K562 (cell line): ENCODE results near the gene CALU. TPM values are rescaled to one million over a fixed set of nuclear protein-coding genes. Genes with fewer than 3 reads are reported as not detected.
A peak's percentile ranks its signal among the peaks of the same experiment; 100 is the strongest.

ENCODE experiments used
- BRD4 ChIP-seq: fragments of 200-600 bp; sonication (generic); IDR thresholded peaks from 2 replicates; pipeline ENCODE4 v1.6.1; 2017; ENCODE audit warnings: inconsistent platforms
- CBX5 ChIP-seq: IDR thresholded peaks from 2 replicates; pipeline ENCODE4 v1.6.1; 2014; ENCODE audit warnings: low read depth, borderline replicate concordance
- DMBX1 ChIP-seq: fragments of 250-450 bp; sonication (Bioruptor Pico); IDR thresholded peaks from 2 replicates; pipeline ENCODE4 v1.8.0; 2022; ENCODE audit warnings: inconsistent platforms, mild to moderate bottlenecking, moderate library complexity, borderline replicate concordance
- DPF2 ChIP-seq: fragments of 450-650 bp; IDR thresholded peaks from 2 replicates; pipeline ENCODE4 v1.6.1; 2016
- EGR1 ChIP-seq: fragments of 450-650 bp; conservative IDR thresholded peaks from 2 replicates; pipeline ENCODE4 v1.6.1; 2017; ENCODE audit warnings: mild to moderate bottlenecking
- HDGF ChIP-seq: fragments of 450-650 bp; IDR thresholded peaks from 2 replicates; pipeline ENCODE4 v1.6.1; 2016
- LEF1 ChIP-seq: fragments of 450-650 bp; IDR thresholded peaks from 2 replicates; pipeline ENCODE4 v1.6.1; 2016; ENCODE audit warnings: mild to moderate bottlenecking
- MAFK ChIP-seq: IDR thresholded peaks from 2 replicates; pipeline ENCODE4 v1.6.1; 2011; ENCODE audit warnings: low read length, improper control_type of control experiment
- MEIS2 ChIP-seq: fragments of 450-650 bp; IDR thresholded peaks from 2 replicates; pipeline ENCODE4 v1.6.1; 2014; ENCODE audit warnings: mild to moderate bottlenecking; ENCODE audit not compliant: partially characterized antibody
- NCOR1 ChIP-seq: fragments of 450-650 bp; IDR thresholded peaks from 2 replicates; pipeline ENCODE4 v1.6.1; 2016; ENCODE audit warnings: mild to moderate bottlenecking, moderate library complexity
- PHTF2 ChIP-seq: fragments of 250-450 bp; sonication (Bioruptor Pico); IDR thresholded peaks from 2 replicates; pipeline ENCODE4 v1.5.0; 2021; ENCODE audit warnings: mild to moderate bottlenecking
- RBM15 ChIP-seq: fragments of 200-400 bp; formaldehyde crosslinking; IDR thresholded peaks from 2 replicates; pipeline ENCODE4 v1.6.1; 2018; ENCODE audit warnings: mild to moderate bottlenecking, low read length, moderate library complexity; ENCODE audit not compliant: insufficient read depth
- SP1 ChIP-seq: sonication (generic); formaldehyde crosslinking; IDR thresholded peaks from 2 replicates; pipeline ENCODE4 v1.8.1; 2022; ENCODE audit warnings: mild to moderate bottlenecking, missing genetic modification reagents
- TEAD1 ChIP-seq, 2 experiments: fragments of 450-650 bp in 1 of 2; sonication (generic) in 1 of 2; formaldehyde crosslinking; IDR thresholded peaks; 2 replicates each; pipeline versions ENCODE4 v1.4.0 to v1.8.0; 2020 to 2022; ENCODE audit warnings: mild to moderate bottlenecking in 2 of 2, missing genetic modification reagents in 1 of 2
- TEAD2 ChIP-seq: fragments of 450-650 bp; IDR thresholded peaks from 2 replicates; pipeline ENCODE4 v1.6.1; 2016; ENCODE audit warnings: missing genetic modification characterization, control low read depth, missing compliant biosample characterization
- ZEB2 ChIP-seq: fragments of 450-650 bp; IDR thresholded peaks from 2 replicates; pipeline ENCODE4 v1.6.1; 2016
- polyA plus RNA-seq, 8 experiments: library from polyadenylated mRNA; depleted of rRNA in 4 of 8; stranded (reverse) in 5 of 8; unstranded in 3 of 8; fragments of >200 nt; fragmentation: Nextera tagmentation in 2 of 8; fragmentation: Illumina TruSeq in 1 of 8; extraction: Ambion mirVana in 2 of 8; extraction: Trizol in 1 of 8; gene quantifications; 2 replicates each; pipeline versions ENCODE4 v1.2.1 to v1.2.3, GENCODE V29; 2011 to 2014; ENCODE audit warnings: inconsistent platforms in 1 of 8, missing spikeins in 1 of 8
- total RNA-seq, 7 experiments: library from RNA; depleted of rRNA in 6 of 7; stranded (reverse); fragments of >200 nt in 6 of 7; fragmentation: Illumina TruSeq in 2 of 7; extraction: Trizol in 2 of 7; gene quantifications; 2 replicates each; pipeline versions ENCODE4 v1.2.1 to v1.2.3, GENCODE V29; 2011 to 2021; ENCODE audit warnings: low replicate concordance in 1 of 7
- TF ChIP-seq, protein P1 (sequence below): sonication (generic); formaldehyde crosslinking; IDR thresholded peaks from 2 replicates; pipeline ENCODE4 v1.8.0; 2022; ENCODE audit warnings: mild to moderate bottlenecking, missing genetic modification reagents
- TF ChIP-seq, protein P2 (sequence below): fragments of 250-450 bp; sonication (Bioruptor Pico); IDR thresholded peaks from 2 replicates; pipeline ENCODE4 v1.4.0; 2020
- TF ChIP-seq, protein P3 (sequence below): fragments of 450-650 bp; formaldehyde crosslinking; IDR thresholded peaks from 2 replicates; pipeline ENCODE4 v1.4.0; 2022; ENCODE audit warnings: mild to moderate bottlenecking, moderate library complexity
- TF ChIP-seq, protein P4 (sequence below): fragments of 450-650 bp; formaldehyde crosslinking; conservative IDR thresholded peaks from 2 replicates; pipeline ENCODE4 v1.4.0; 2022; ENCODE audit warnings: mild to moderate bottlenecking, missing genetic modification characterization
- TF ChIP-seq, protein P5 (sequence below): IDR thresholded peaks from 2 replicates; pipeline ENCODE4 v1.6.1; 2016; ENCODE audit warnings: missing genetic modification characterization, missing compliant biosample characterization

CALU gene
- total and polyA plus RNA-seq, 9 of the 15 experiments (the other 6 are each of a cell fraction or from before 2014, with no cell fraction given) = 166 to 286 (median 215) TPM

DNA sequence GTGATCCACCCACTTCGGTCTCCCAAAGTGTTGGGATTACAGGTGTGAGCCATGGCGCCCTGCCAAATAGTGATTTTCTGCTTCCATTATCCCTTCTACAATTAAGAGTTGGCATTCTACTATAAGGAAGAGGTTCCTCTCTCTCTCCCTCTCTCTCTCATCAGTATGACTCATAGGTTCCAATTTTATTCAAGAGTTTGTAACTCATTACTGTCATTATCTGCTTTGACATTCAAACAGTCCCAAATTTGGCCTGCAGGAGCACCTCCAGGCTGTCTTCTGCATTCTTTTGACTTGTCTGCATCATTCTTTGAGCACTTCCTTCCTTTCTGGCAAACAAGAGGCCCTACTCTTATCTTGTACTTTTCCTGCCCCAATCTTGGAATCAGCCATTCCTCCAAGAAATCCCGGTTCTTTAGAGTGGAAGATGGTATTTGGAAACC is 33.2 kb upstream of the CALU start (continued):
- TF ChIP-seq MAFK (no peak), DMBX1 (CRISPR knock-in tag) (no peak), PHTF2 (CRISPR knock-in tag) (no peak), MEIS2 (peak; percentile 39), TEAD2 (tag) (no peak), BRD4 (no peak), LEF1 (no peak), ZEB2 (peak; percentile 48; the same call in 1 of the 2 replicates), RBM15 (no peak), DPF2 (peak; percentile 45), CBX5 (no peak), SP1 (CRISPR knock-in tag) (no peak), EGR1 (no peak), HDGF (no peak), TEAD1 (CRISPR knock-in tag; IDR thresholded peaks at IDR 0.05) (no peak), NCOR1 (no peak)
- TF ChIP-seq, protein P1, sequence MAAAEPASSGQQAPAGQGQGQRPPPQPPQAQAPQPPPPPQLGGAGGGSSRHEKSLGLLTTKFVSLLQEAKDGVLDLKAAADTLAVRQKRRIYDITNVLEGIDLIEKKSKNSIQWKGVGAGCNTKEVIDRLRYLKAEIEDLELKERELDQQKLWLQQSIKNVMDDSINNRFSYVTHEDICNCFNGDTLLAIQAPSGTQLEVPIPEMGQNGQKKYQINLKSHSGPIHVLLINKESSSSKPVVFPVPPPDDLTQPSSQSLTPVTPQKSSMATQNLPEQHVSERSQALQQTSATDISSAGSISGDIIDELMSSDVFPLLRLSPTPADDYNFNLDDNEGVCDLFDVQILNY (CRISPR knock-in tag) = no peak
- TF ChIP-seq, protein P2, sequence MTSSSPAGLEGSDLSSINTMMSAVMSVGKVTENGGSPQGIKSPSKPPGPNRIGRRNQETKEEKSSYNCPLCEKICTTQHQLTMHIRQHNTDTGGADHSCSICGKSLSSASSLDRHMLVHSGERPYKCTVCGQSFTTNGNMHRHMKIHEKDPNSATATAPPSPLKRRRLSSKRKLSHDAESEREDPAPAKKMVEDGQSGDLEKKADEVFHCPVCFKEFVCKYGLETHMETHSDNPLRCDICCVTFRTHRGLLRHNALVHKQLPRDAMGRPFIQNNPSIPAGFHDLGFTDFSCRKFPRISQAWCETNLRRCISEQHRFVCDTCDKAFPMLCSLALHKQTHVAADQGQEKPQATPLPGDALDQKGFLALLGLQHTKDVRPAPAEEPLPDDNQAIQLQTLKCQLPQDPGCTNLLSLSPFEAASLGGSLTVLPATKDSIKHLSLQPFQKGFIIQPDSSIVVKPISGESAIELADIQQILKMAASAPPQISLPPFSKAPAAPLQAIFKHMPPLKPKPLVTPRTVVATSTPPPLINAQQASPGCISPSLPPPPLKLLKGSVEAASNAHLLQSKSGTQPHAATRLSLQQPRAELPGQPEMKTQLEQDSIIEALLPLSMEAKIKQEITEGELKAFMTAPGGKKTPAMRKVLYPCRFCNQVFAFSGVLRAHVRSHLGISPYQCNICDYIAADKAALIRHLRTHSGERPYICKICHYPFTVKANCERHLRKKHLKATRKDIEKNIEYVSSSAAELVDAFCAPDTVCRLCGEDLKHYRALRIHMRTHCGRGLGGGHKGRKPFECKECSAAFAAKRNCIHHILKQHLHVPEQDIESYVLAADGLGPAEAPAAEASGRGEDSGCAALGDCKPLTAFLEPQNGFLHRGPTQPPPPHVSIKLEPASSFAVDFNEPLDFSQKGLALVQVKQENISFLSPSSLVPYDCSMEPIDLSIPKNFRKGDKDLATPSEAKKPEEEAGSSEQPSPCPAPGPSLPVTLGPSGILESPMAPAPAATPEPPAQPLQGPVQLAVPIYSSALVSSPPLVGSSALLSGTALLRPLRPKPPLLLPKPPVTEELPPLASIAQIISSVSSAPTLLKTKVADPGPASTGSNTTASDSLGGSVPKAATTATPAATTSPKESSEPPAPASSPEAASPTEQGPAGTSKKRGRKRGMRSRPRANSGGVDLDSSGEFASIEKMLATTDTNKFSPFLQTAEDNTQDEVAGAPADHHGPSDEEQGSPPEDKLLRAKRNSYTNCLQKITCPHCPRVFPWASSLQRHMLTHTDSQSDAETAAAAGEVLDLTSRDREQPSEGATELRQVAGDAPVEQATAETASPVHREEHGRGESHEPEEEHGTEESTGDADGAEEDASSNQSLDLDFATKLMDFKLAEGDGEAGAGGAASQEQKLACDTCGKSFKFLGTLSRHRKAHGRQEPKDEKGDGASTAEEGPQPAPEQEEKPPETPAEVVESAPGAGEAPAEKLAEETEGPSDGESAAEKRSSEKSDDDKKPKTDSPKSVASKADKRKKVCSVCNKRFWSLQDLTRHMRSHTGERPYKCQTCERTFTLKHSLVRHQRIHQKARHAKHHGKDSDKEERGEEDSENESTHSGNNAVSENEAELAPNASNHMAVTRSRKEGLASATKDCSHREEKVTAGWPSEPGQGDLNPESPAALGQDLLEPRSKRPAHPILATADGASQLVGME = no peak
- TF ChIP-seq, protein P3, sequence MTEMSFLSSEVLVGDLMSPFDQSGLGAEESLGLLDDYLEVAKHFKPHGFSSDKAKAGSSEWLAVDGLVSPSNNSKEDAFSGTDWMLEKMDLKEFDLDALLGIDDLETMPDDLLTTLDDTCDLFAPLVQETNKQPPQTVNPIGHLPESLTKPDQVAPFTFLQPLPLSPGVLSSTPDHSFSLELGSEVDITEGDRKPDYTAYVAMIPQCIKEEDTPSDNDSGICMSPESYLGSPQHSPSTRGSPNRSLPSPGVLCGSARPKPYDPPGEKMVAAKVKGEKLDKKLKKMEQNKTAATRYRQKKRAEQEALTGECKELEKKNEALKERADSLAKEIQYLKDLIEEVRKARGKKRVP (CRISPR knock-in tag) = no peak
- TF ChIP-seq, protein P4, sequence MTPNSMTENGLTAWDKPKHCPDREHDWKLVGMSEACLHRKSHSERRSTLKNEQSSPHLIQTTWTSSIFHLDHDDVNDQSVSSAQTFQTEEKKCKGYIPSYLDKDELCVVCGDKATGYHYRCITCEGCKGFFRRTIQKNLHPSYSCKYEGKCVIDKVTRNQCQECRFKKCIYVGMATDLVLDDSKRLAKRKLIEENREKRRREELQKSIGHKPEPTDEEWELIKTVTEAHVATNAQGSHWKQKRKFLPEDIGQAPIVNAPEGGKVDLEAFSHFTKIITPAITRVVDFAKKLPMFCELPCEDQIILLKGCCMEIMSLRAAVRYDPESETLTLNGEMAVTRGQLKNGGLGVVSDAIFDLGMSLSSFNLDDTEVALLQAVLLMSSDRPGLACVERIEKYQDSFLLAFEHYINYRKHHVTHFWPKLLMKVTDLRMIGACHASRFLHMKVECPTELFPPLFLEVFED (CRISPR knock-in tag) = no peak
- TF ChIP-seq, protein P5, sequence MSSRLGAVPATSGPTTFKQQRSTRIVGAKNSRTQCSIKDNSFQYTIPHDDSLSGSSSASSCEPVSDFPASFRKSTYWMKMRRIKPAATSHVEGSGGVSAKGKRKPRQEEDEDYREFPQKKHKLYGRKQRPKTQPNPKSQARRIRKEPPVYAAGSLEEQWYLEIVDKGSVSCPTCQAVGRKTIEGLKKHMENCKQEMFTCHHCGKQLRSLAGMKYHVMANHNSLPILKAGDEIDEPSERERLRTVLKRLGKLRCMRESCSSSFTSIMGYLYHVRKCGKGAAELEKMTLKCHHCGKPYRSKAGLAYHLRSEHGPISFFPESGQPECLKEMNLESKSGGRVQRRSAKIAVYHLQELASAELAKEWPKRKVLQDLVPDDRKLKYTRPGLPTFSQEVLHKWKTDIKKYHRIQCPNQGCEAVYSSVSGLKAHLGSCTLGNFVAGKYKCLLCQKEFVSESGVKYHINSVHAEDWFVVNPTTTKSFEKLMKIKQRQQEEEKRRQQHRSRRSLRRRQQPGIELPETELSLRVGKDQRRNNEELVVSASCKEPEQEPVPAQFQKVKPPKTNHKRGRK = no peak
